SK-N-SH (cell line): ENCODE results near the gene HSD17B4.
A peak's percentile ranks its signal among the peaks of the same experiment; 100 is the strongest.

Experiments
- CTCF ChIP-seq: fragments of 200-600 bp; sonication (generic); IDR thresholded peaks from 2 replicates; pipeline ENCODE4 v1.6.1; 2017; ENCODE audit warnings: antibody characterized with exemption, mild to moderate bottlenecking, moderate library complexity
- ELF1 ChIP-seq: IDR thresholded peaks from 2 replicates; pipeline ENCODE4 v1.4.0; 2012
- FOSL2 ChIP-seq: IDR thresholded peaks from 2 replicates; pipeline ENCODE4 v1.4.0; 2012; ENCODE audit warnings: low read depth, mild to moderate bottlenecking, moderate library complexity, borderline replicate concordance
- GABPA ChIP-seq: IDR thresholded peaks from 2 replicates; pipeline ENCODE4 v1.4.0; 2012; ENCODE audit warnings: low read depth, mild to moderate bottlenecking
- JUND ChIP-seq: IDR thresholded peaks from 2 replicates; pipeline ENCODE4 v1.4.0; 2012
- MAX ChIP-seq: IDR thresholded peaks from 2 replicates; pipeline ENCODE4 v1.4.0; 2012; ENCODE audit warnings: low read depth
- NFIC ChIP-seq: IDR thresholded peaks from 2 replicates; pipeline ENCODE4 v1.4.0; 2012; ENCODE audit warnings: borderline replicate concordance
- POLR2AphosphoS5 ChIP-seq: IDR thresholded peaks from 2 replicates; pipeline ENCODE4 v1.6.1; 2012; ENCODE audit warnings: low read depth, low read length
- RXRA ChIP-seq: IDR thresholded peaks from 2 replicates; pipeline ENCODE4 v1.4.0; 2012; ENCODE audit warnings: low read depth, mild to moderate bottlenecking, borderline replicate concordance
- USF1 ChIP-seq: IDR thresholded peaks from 2 replicates; pipeline ENCODE4 v1.4.0; 2012; ENCODE audit warnings: low read depth, borderline replicate concordance
- TF ChIP-seq, protein P1 (sequence below): IDR thresholded peaks from 2 replicates; pipeline ENCODE4 v1.4.0; 2012; ENCODE audit warnings: low read depth, borderline replicate concordance

DNA sequence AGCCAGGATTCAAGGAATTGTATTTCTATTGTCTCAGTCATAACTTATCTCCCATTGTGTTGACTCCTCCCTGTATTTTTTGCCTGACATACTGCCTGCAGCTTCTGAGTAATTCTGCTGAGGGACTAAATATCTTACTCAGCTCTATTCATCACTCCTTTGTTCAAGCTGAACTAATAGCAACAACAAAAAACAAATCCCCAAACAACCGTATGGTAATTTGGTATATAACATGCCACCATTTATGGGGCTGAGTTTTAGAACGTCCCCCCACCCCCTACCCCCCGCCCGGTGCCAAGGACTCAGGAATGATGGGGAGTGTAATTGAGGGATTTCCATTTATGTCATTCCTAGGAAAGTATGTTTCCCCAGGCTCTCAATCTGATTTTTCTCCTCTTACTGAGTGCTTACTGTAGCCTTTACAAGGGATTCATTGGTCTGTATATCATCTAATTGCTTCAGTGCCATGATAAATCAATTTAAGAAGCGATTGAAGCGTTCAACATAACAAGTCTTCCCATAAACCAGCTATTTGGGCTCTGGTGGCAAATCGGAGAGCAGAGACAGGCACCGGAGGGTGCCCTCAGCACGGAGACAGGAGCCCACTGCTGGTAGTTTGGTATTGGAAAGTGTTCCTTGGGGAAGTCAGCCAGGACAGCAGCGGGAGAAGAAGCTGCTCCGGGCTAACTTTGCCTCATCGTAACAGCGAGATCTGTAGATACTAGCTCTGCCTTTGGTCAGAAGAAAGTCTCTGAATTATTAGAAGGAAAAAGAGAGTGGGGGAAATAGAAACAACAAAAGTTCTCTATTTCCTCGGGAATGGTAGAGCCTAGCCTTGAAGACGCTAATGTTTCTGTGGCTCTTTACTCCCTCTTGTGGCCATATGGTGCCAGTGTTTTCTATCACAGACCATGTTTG is 40.7 kb upstream of the HSD17B4 start:
- TF ChIP-seq CTCF (peak; percentile 97), FOSL2 (peak; percentile 14; the same call in 1 of the 2 replicates), RXRA (no peak), POLR2AphosphoS5 (no peak), USF1 (no peak), ELF1 (no peak), MAX (no peak), GABPA (no peak), NFIC (no peak), JUND (no peak)
- TF ChIP-seq, protein P1, sequence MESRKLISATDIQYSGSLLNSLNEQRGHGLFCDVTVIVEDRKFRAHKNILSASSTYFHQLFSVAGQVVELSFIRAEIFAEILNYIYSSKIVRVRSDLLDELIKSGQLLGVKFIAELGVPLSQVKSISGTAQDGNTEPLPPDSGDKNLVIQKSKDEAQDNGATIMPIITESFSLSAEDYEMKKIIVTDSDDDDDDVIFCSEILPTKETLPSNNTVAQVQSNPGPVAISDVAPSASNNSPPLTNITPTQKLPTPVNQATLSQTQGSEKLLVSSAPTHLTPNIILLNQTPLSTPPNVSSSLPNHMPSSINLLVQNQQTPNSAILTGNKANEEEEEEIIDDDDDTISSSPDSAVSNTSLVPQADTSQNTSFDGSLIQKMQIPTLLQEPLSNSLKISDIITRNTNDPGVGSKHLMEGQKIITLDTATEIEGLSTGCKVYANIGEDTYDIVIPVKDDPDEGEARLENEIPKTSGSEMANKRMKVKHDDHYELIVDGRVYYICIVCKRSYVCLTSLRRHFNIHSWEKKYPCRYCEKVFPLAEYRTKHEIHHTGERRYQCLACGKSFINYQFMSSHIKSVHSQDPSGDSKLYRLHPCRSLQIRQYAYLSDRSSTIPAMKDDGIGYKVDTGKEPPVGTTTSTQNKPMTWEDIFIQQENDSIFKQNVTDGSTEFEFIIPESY = no peak
